K562 (cell line): Measurements from ENCODE around the gene NR2C2AP. TPM values are rescaled to one million over a fixed set of nuclear protein-coding genes. Genes with fewer than 3 reads are reported as not detected.

Source experiments
- DDX20 ChIP-seq: fragments of 450-650 bp; IDR thresholded peaks from 2 replicates; pipeline ENCODE4 v1.6.1; 2016; ENCODE audit warnings: missing genetic modification characterization, low read depth, mild to moderate bottlenecking, missing compliant biosample characterization, moderate library complexity
- ETV1 ChIP-seq: fragments of 450-650 bp; conservative IDR thresholded peaks from 2 replicates; pipeline ENCODE4 v1.6.1; 2016; ENCODE audit warnings: missing genetic modification characterization, control low read depth, low read depth, missing compliant biosample characterization
- PTTG1 ChIP-seq: fragments of 450-650 bp; IDR thresholded peaks from 2 replicates; pipeline ENCODE4 v1.6.1; 2016; ENCODE audit warnings: low read depth, mild to moderate bottlenecking, missing genetic modification characterization, missing compliant biosample characterization
- TSC22D4 ChIP-seq: fragments of 450-650 bp; IDR thresholded peaks from 2 replicates; pipeline ENCODE4 v1.6.1; 2016; ENCODE audit warnings: missing genetic modification characterization, missing biosample characterization, control low read depth
- UBTF ChIP-seq, 2 experiments: IDR thresholded peaks; 2 replicates each; pipeline ENCODE4 v1.6.1; 2012; ENCODE audit warnings: improper control_type of control experiment in 2 of 2, low read depth in 2 of 2, low read length in 2 of 2, borderline replicate concordance in 1 of 2
- ZBED1 ChIP-seq: IDR thresholded peaks from 2 replicates; pipeline ENCODE4 v1.6.1; 2014
- ZBTB26 ChIP-seq: fragments of 450-650 bp; formaldehyde crosslinking; IDR thresholded peaks from 2 replicates; pipeline ENCODE4 v1.4.0; 2022; ENCODE audit warnings: missing genetic modification characterization
- ZNF12 ChIP-seq: sonication (generic); formaldehyde crosslinking; IDR thresholded peaks from 2 replicates; pipeline ENCODE4 v1.4.0; 2020; ENCODE audit warnings: mild to moderate bottlenecking, missing genetic modification reagents
- ZNF655 ChIP-seq: fragments of 250-450 bp; sonication (Bioruptor Pico); IDR thresholded peaks from 2 replicates; pipeline ENCODE4 v1.5.0; 2021
- polyA plus RNA-seq, 8 experiments: library from polyadenylated mRNA; depleted of rRNA in 4 of 8; stranded (reverse) in 5 of 8; unstranded in 3 of 8; fragments of >200 nt; fragmentation: Nextera tagmentation in 2 of 8; fragmentation: Illumina TruSeq in 1 of 8; extraction: Ambion mirVana in 2 of 8; extraction: Trizol in 1 of 8; gene quantifications; 2 replicates each; pipeline versions ENCODE4 v1.2.1 to v1.2.3, GENCODE V29; 2011 to 2014; ENCODE audit warnings: inconsistent platforms in 1 of 8, missing spikeins in 1 of 8
- total RNA-seq, 7 experiments: library from RNA; depleted of rRNA in 6 of 7; stranded (reverse); fragments of >200 nt in 6 of 7; fragmentation: Illumina TruSeq in 2 of 7; extraction: Trizol in 2 of 7; gene quantifications; 2 replicates each; pipeline versions ENCODE4 v1.2.1 to v1.2.3, GENCODE V29; 2011 to 2021; ENCODE audit warnings: low replicate concordance in 1 of 7
- TF ChIP-seq, protein P1 (sequence below): fragments of 450-650 bp; IDR thresholded peaks from 2 replicates; pipeline ENCODE4 v1.6.1; 2016; ENCODE audit warnings: mild to moderate bottlenecking, moderate library complexity

Gene NR2C2AP
- total and polyA plus RNA-seq, 9 of the 15 experiments (the other 6 are each of a cell fraction or from before 2014, with no cell fraction given) = 23.7 to 77.4 (median 32.4) TPM

- TF ChIP-seq, protein P1, sequence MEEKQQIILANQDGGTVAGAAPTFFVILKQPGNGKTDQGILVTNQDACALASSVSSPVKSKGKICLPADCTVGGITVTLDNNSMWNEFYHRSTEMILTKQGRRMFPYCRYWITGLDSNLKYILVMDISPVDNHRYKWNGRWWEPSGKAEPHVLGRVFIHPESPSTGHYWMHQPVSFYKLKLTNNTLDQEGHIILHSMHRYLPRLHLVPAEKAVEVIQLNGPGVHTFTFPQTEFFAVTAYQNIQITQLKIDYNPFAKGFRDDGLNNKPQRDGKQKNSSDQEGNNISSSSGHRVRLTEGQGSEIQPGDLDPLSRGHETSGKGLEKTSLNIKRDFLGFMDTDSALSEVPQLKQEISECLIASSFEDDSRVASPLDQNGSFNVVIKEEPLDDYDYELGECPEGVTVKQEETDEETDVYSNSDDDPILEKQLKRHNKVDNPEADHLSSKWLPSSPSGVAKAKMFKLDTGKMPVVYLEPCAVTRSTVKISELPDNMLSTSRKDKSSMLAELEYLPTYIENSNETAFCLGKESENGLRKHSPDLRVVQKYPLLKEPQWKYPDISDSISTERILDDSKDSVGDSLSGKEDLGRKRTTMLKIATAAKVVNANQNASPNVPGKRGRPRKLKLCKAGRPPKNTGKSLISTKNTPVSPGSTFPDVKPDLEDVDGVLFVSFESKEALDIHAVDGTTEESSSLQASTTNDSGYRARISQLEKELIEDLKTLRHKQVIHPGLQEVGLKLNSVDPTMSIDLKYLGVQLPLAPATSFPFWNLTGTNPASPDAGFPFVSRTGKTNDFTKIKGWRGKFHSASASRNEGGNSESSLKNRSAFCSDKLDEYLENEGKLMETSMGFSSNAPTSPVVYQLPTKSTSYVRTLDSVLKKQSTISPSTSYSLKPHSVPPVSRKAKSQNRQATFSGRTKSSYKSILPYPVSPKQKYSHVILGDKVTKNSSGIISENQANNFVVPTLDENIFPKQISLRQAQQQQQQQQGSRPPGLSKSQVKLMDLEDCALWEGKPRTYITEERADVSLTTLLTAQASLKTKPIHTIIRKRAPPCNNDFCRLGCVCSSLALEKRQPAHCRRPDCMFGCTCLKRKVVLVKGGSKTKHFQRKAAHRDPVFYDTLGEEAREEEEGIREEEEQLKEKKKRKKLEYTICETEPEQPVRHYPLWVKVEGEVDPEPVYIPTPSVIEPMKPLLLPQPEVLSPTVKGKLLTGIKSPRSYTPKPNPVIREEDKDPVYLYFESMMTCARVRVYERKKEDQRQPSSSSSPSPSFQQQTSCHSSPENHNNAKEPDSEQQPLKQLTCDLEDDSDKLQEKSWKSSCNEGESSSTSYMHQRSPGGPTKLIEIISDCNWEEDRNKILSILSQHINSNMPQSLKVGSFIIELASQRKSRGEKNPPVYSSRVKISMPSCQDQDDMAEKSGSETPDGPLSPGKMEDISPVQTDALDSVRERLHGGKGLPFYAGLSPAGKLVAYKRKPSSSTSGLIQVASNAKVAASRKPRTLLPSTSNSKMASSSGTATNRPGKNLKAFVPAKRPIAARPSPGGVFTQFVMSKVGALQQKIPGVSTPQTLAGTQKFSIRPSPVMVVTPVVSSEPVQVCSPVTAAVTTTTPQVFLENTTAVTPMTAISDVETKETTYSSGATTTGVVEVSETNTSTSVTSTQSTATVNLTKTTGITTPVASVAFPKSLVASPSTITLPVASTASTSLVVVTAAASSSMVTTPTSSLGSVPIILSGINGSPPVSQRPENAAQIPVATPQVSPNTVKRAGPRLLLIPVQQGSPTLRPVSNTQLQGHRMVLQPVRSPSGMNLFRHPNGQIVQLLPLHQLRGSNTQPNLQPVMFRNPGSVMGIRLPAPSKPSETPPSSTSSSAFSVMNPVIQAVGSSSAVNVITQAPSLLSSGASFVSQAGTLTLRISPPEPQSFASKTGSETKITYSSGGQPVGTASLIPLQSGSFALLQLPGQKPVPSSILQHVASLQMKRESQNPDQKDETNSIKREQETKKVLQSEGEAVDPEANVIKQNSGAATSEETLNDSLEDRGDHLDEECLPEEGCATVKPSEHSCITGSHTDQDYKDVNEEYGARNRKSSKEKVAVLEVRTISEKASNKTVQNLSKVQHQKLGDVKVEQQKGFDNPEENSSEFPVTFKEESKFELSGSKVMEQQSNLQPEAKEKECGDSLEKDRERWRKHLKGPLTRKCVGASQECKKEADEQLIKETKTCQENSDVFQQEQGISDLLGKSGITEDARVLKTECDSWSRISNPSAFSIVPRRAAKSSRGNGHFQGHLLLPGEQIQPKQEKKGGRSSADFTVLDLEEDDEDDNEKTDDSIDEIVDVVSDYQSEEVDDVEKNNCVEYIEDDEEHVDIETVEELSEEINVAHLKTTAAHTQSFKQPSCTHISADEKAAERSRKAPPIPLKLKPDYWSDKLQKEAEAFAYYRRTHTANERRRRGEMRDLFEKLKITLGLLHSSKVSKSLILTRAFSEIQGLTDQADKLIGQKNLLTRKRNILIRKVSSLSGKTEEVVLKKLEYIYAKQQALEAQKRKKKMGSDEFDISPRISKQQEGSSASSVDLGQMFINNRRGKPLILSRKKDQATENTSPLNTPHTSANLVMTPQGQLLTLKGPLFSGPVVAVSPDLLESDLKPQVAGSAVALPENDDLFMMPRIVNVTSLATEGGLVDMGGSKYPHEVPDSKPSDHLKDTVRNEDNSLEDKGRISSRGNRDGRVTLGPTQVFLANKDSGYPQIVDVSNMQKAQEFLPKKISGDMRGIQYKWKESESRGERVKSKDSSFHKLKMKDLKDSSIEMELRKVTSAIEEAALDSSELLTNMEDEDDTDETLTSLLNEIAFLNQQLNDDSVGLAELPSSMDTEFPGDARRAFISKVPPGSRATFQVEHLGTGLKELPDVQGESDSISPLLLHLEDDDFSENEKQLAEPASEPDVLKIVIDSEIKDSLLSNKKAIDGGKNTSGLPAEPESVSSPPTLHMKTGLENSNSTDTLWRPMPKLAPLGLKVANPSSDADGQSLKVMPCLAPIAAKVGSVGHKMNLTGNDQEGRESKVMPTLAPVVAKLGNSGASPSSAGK = no peak
- TF ChIP-seq PTTG1 (tag) (no peak), ZNF655 (CRISPR knock-in tag) (no peak), ZNF12 (CRISPR knock-in tag) (peak; percentile 80), TSC22D4 (no peak), ZBED1 (no peak), ETV1 (tag) (peak; percentile 74), DDX20 (no peak), ZBTB26 (CRISPR knock-in tag) (0 out of 2 replicates have a peak, but pooled peaks have one; percentile 29), UBTF (IDR thresholded peaks at IDR 0.05; ENCODE audit: borderline replicate concordance in 1 of 2, low read depth in 2 of 2, low read length in 2 of 2) (0 out of 4 replicates have a peak, but pooled peaks of 1 of the 2 experiments have one; percentile 45)
Measured at GRCh38 chr19:19192078-19192882, 10.9 kb downstream of the NR2C2AP start, which contains the start of the genes BORCS8 and RFXANK (continued).
